H1 (cell line): ENCODE data around the gene OR56A1. TPM values are rescaled to one million over a fixed set of nuclear protein-coding genes. Genes with fewer than 3 reads are reported as not detected.

Experiments
- CTCF ChIA-PET: fragments of 300-600 bp; sonication (Branson Sonifier 250); formaldehyde crosslinking; loops from one replicate; lab custom pipeline; 2021; ENCODE audit not compliant: partially characterized antibody; lab: Charles Lee
- POLR2A ChIA-PET: fragments of 300-600 bp; sonication (Branson Sonifier 250); formaldehyde crosslinking; loops from one replicate; lab custom pipeline; 2021; ENCODE audit warnings: inconsistent platforms; ENCODE audit not compliant: partially characterized antibody; lab: Charles Lee
- DNase-seq, 2 experiments: peaks; one replicate each; pipeline versions ENCODE4 v3.0.0 to v3.0.0-alpha.2; 2010 to 2022; ENCODE audit warnings: low spot score in 2 of 2, low read depth in 1 of 2, mixed read lengths in 1 of 2
- FAIRE-seq: peaks from 2 replicates; lab custom pipeline; 2011; peaks lifted over from hg19 to GRCh38; lab: Jason Lieb, UNC
- H2AFZ ChIP-seq: 2 replicates; pipeline ENCODE4 v1.8.1; 2012; ENCODE audit warnings: low read length, inconsistent platforms
- H2AK5ac ChIP-seq: 2 replicates; pipeline ENCODE4 v1.6.1; 2013; ENCODE audit warnings: low read depth, low read length
- H2BK120ac ChIP-seq: replicated peaks from 2 replicates; pipeline ENCODE3; 2013; ENCODE audit warnings: low read depth, low read length, inconsistent platforms
- H2BK12ac ChIP-seq: 2 replicates; pipeline ENCODE4 v1.6.1; 2013; ENCODE audit warnings: low read depth, low read length
- H2BK15ac ChIP-seq: 2 replicates; pipeline ENCODE4 v1.6.1; 2013; ENCODE audit warnings: low read length
- H2BK20ac ChIP-seq: 2 replicates; pipeline ENCODE4 v1.6.1; 2013; ENCODE audit warnings: low read length
- H2BK5ac ChIP-seq: 2 replicates; pipeline ENCODE4 v1.6.1; 2013; ENCODE audit warnings: low read depth, low read length
- H3K14ac ChIP-seq: 2 replicates; pipeline ENCODE4 v1.6.1; 2013; ENCODE audit warnings: inconsistent platforms; ENCODE audit not compliant: insufficient read length
- H3K18ac ChIP-seq: 2 replicates; pipeline ENCODE4 v1.6.1; 2013; ENCODE audit warnings: low read length; ENCODE audit errors: extremely low read depth
- H3K23ac ChIP-seq: 2 replicates; pipeline ENCODE4 v1.6.1; 2013; ENCODE audit warnings: inconsistent platforms; ENCODE audit not compliant: insufficient read length
- H3K23me2 ChIP-seq: 2 replicates; pipeline ENCODE4 v1.6.1; 2013; ENCODE audit warnings: low read depth, low read length
- H3K27ac ChIP-seq: 2 replicates; pipeline ENCODE4 v1.6.1; 2011; ENCODE audit warnings: low read depth, low read length, inconsistent platforms
- H3K27me3 ChIP-seq, 4 experiments: replicated peaks in 1 of 4; 1 replicate in 1 of 4; 2 replicates in 3 of 4; pipeline versions ENCODE4 v1.6.1 to v1.8.1; 2011 to 2013; ENCODE audit warnings: low read length in 3 of 4, mild to moderate bottlenecking in 3 of 4, inconsistent platforms in 2 of 4, mixed read lengths in 2 of 4, moderate library complexity in 1 of 4; ENCODE audit not compliant: control insufficient read depth in 3 of 4, insufficient read depth in 3 of 4; ENCODE audit errors: extremely low read depth in 1 of 4
- H3K36me3 ChIP-seq, 4 experiments: 2 replicates each; pipeline versions ENCODE4 v1.6.1 to v1.8.1; 2011 to 2013; ENCODE audit warnings: mild to moderate bottlenecking in 4 of 4, low read length in 3 of 4, moderate library complexity in 2 of 4, control low read depth in 1 of 4, inconsistent platforms in 1 of 4; ENCODE audit not compliant: insufficient read depth in 4 of 4, control insufficient read depth in 2 of 4
- H3K4ac ChIP-seq: replicated peaks from 2 replicates; pipeline ENCODE3; 2013; ENCODE audit warnings: low read length, low read depth, mixed read lengths, inconsistent platforms; ENCODE audit not compliant: insufficient read length
- H3K4me1 ChIP-seq, 4 experiments: replicated peaks in 1 of 4; 1 replicate in 1 of 4; 2 replicates in 3 of 4; pipeline versions ENCODE4 v1.6.1 to v1.8.1; 2011 to 2013; ENCODE audit warnings: low read length in 3 of 4, inconsistent platforms in 2 of 4, mixed read lengths in 1 of 4; ENCODE audit not compliant: insufficient read depth in 4 of 4, control insufficient read depth in 3 of 4
- H3K4me2 ChIP-seq, 2 experiments: 2 replicates each; pipeline versions ENCODE4 v1.6.1 to v1.8.1; 2011 to 2013; ENCODE audit warnings: low read depth in 2 of 2, low read length in 2 of 2, control low read depth in 1 of 2, inconsistent platforms in 1 of 2, mild to moderate bottlenecking in 1 of 2; ENCODE audit not compliant: insufficient read depth in 1 of 2
- H3K4me3 ChIP-seq, 4 experiments: fragments of 200-600, 300-600 bp in 1 of 4; sonication (generic), shearing (Covaris generic), sonication (Bioruptor Twin) in 1 of 4; 2 replicates each; pipeline versions ENCODE4 v1.5.1 to v1.8.1; 2011 to 2016; ENCODE audit warnings: low read length in 4 of 4, low read depth in 3 of 4, control low read depth in 2 of 4, inconsistent platforms in 2 of 4, mild to moderate bottlenecking in 2 of 4, mixed read lengths in 1 of 4, moderate library complexity in 1 of 4; ENCODE audit not compliant: insufficient read depth in 2 of 4; ENCODE audit errors: extremely low read depth in 1 of 4
- H3K56ac ChIP-seq: replicated peaks from 2 replicates; pipeline ENCODE3; 2013; ENCODE audit warnings: low read depth, mild to moderate bottlenecking, mixed read lengths, low read length, inconsistent platforms; ENCODE audit not compliant: insufficient read length
- H3K79me1 ChIP-seq: 2 replicates; pipeline ENCODE4 v1.6.1; 2013; ENCODE audit warnings: low read depth, low read length, control low read depth
- H3K79me2 ChIP-seq, 2 experiments: 2 replicates each; pipeline versions ENCODE4 v1.6.1 to v1.8.1; 2012 to 2013; ENCODE audit warnings: low read length in 2 of 2, mild to moderate bottlenecking in 2 of 2, inconsistent platforms in 1 of 2; ENCODE audit not compliant: insufficient read depth in 2 of 2, control insufficient read depth in 1 of 2
- H3K9ac ChIP-seq, 4 experiments: replicated peaks in 1 of 4; 1 replicate in 1 of 4; 2 replicates in 3 of 4; pipeline versions ENCODE4 v1.6.1 to v1.8.1; 2011 to 2013; ENCODE audit warnings: low read depth in 3 of 4, low read length in 3 of 4, control low read depth in 2 of 4, mild to moderate bottlenecking in 2 of 4, moderate library complexity in 2 of 4, inconsistent platforms in 1 of 4; ENCODE audit errors: extremely low read depth in 1 of 4
- H3K9me3 ChIP-seq, 2 experiments: 2 replicates each; pipeline versions ENCODE4 v1.6.1 to v1.8.1; 2012 to 2013; ENCODE audit warnings: mild to moderate bottlenecking in 2 of 2, moderate library complexity in 2 of 2, control low read depth in 1 of 2, inconsistent platforms in 1 of 2, low read depth in 1 of 2, low read length in 1 of 2, mixed read lengths in 1 of 2; ENCODE audit not compliant: insufficient read depth in 2 of 2
- H4K20me1 ChIP-seq, 2 experiments: replicated peaks in 1 of 2; 2 replicates each; pipeline versions ENCODE3 to v1.8.1; 2011 to 2013; ENCODE audit warnings: inconsistent platforms in 2 of 2, low read length in 2 of 2, mild to moderate bottlenecking in 1 of 2; ENCODE audit not compliant: insufficient read depth in 2 of 2, control insufficient read depth in 1 of 2
- H4K5ac ChIP-seq: 2 replicates; pipeline ENCODE4 v1.6.1; 2013; ENCODE audit warnings: low read length, low read depth, mixed read lengths, inconsistent platforms; ENCODE audit not compliant: insufficient read length
- H4K8ac ChIP-seq: 2 replicates; pipeline ENCODE4 v1.8.0; 2013; ENCODE audit warnings: mild to moderate bottlenecking, moderate library complexity, low read length, inconsistent platforms; ENCODE audit not compliant: insufficient read depth; ENCODE audit errors: extremely low read depth
- H4K91ac ChIP-seq: replicated peaks from 2 replicates; pipeline ENCODE3; 2013; ENCODE audit warnings: low read length, mixed read lengths, inconsistent platforms; ENCODE audit not compliant: insufficient read length
- ASH2L ChIP-seq: fragments of 200-600, 300-600 bp; sonication (generic); IDR thresholded peaks from one replicate; pipeline ENCODE4 v1.7.1; 2017; ENCODE audit warnings: low read length
- EGR1 ChIP-seq: IDR thresholded peaks from 2 replicates; pipeline ENCODE4 v1.6.1; 2011; ENCODE audit warnings: low read depth, low read length, borderline replicate concordance
- JUN ChIP-seq: IDR thresholded peaks from 2 replicates; pipeline ENCODE4 v1.6.1; 2011; ENCODE audit warnings: low read depth, mild to moderate bottlenecking, improper control_type of control experiment, low read length
- KDM5A ChIP-seq: fragments of 200-600 bp; IDR thresholded peaks from 2 replicates; pipeline ENCODE4 v1.7.1; 2012; ENCODE audit warnings: mild to moderate bottlenecking, low read length, inconsistent platforms, mixed read lengths
- NRF1 ChIP-seq: IDR thresholded peaks from 2 replicates; pipeline ENCODE4 v1.6.1; 2011; ENCODE audit warnings: mild to moderate bottlenecking, low read depth, low read length, improper control_type of control experiment
- POLR2A ChIP-seq, 2 experiments: IDR thresholded peaks; 1 replicate in 1 of 2; 2 replicates in 1 of 2; pipeline ENCODE4 v1.6.1; 2011; ENCODE audit warnings: low read depth in 2 of 2, low read length in 2 of 2, mild to moderate bottlenecking in 2 of 2; ENCODE audit errors: control extremely low read depth in 1 of 2
- POLR2AphosphoS5 ChIP-seq: IDR thresholded peaks from 2 replicates; pipeline ENCODE4 v1.6.1; 2011; ENCODE audit warnings: low read depth, low read length
- RXRA ChIP-seq: IDR thresholded peaks from 2 replicates; pipeline ENCODE4 v1.6.1; 2011; ENCODE audit warnings: low read depth, mild to moderate bottlenecking, low read length, moderate library complexity; ENCODE audit not compliant: insufficient read depth
- SIRT6 ChIP-seq: IDR thresholded peaks from one replicate; pipeline ENCODE4 v1.7.1; 2012; ENCODE audit warnings: low read length, inconsistent platforms
- SIX5 ChIP-seq: IDR thresholded peaks from 2 replicates; pipeline ENCODE4 v1.6.1; 2011; ENCODE audit warnings: mild to moderate bottlenecking, low read depth, low read length
- SUZ12 ChIP-seq: fragments of 200-600 bp; sonication (generic); IDR thresholded peaks from 2 replicates; pipeline ENCODE4 v1.6.1; 2012; ENCODE audit warnings: mild to moderate bottlenecking, inconsistent platforms, low read length, moderate library complexity, mixed read lengths
- YY1 ChIP-seq: IDR thresholded peaks from 2 replicates; pipeline ENCODE4 v1.6.1; 2011; ENCODE audit warnings: low read depth, mild to moderate bottlenecking, low read length
- WGBS, 2 experiments: shearing (Covaris generic) in 1 of 2; methylation state at CpG; one replicate each; pipeline versions ENCODE4 v1.1.6 to v1.1.7; 2013 to 2015; ENCODE audit warnings: low lambda C conversion rate in 2 of 2, mixed read lengths in 2 of 2, inconsistent platforms in 1 of 2, low coverage in 1 of 2, missing lambda C conversion rate in 1 of 2; ENCODE audit not compliant: insufficient replicate concordance in 2 of 2, insufficient coverage in 1 of 2, insufficient read length in 1 of 2; ENCODE audit errors: extremely low coverage in 1 of 2, missing lambda C conversion rate in 1 of 2; 5-methylcytosine and 5-hydroxymethylcytosine counted together
- polyA plus RNA-seq, 7 experiments: library from polyadenylated mRNA; depleted of rRNA in 3 of 7; stranded (reverse) in 5 of 7; unstranded in 2 of 7; fragments of >200 nt in 5 of 7; fragments of 200-250 nt in 2 of 7; gene quantifications; 1 replicate in 5 of 7; 2 replicates in 1 of 7; 4 replicates in 1 of 7; pipeline versions ENCODE4 v1.2.1 to v1.2.3, GENCODE V29; 2011 to 2013; ENCODE audit warnings: missing spikeins in 2 of 7, mixed read lengths in 2 of 7
- total RNA-seq: library from RNA; stranded (reverse); fragmentation: NEBNext Ultra II Directional; extraction: Animal tissue kit (Norgen Biotek cat#: 25700); gene quantifications from 2 replicates; pipeline ENCODE4 v1.2.1, GENCODE V29; 2021

The OR56A1 gene
- total and polyA plus RNA-seq, 2 of the 8 experiments (the other 6 are each of a cell fraction or from before 2014, with no cell fraction given): 0.02 to 0.09 TPM

- H3K14ac ChIP-seq: no peak overlapping the region
- TF ChIP-seq NRF1: no peak
- TF ChIP-seq EGR1: no peak
- TF ChIP-seq SIX5: no peak
- no peak for TF ChIP-seq POLR2A (IDR thresholded peaks at IDR 0.05; ENCODE audit: control extremely low read depth in 1 of 2, low read depth in 2 of 2, low read length in 2 of 2)
- TF ChIP-seq JUN: no peak
- no peak for TF ChIP-seq KDM5A
- no peak for TF ChIP-seq RXRA
- no peak for TF ChIP-seq POLR2AphosphoS5
- no peak for TF ChIP-seq YY1
- no peak for TF ChIP-seq ASH2L
- TF ChIP-seq SUZ12: no peak
- no peak for TF ChIP-seq SIRT6
- H3K4ac ChIP-seq: no peak overlapping the region
- no peak overlapping the region for H3K56ac ChIP-seq
- no peak overlapping the region for H3K18ac ChIP-seq
- no peak overlapping the region for H2AFZ ChIP-seq
- H3K9me3 ChIP-seq: no peaks in the 10 kb centered on the region
- no peak overlapping the region for H4K91ac ChIP-seq
- no peak overlapping the region for H2BK12ac ChIP-seq
- H4K20me1 ChIP-seq: no peaks in the 10 kb centered on the region
- WGBS, 2 experiments: 91% methylated on average over 4 of the region's 4 CpGs; no CpG with 5 or more reads in 1 of the 2 experiments
- no peak overlapping the region for H2BK15ac ChIP-seq
- H4K8ac ChIP-seq: no peak overlapping the region
- H2BK20ac ChIP-seq: no peak overlapping the region
- H2BK5ac ChIP-seq: no peak overlapping the region
- H3K4me3 ChIP-seq: no peak overlapping the region
- H2AK5ac ChIP-seq: no peak overlapping the region
- no peaks in the 10 kb centered on the region; a peak in 1 of 7 replicates for H3K4me1 ChIP-seq
- H2BK120ac ChIP-seq: no peak overlapping the region
- H3K9ac ChIP-seq: no peak overlapping the region
- no peaks in the 10 kb centered on the region for H3K23me2 ChIP-seq
- no peak overlapping the region for H3K23ac ChIP-seq
- no peak for DNase-seq
- no peaks in the 10 kb centered on the region for H3K27me3 ChIP-seq
- ChIA-PET CTCF (interaction anchor here (0.7 to 4.3 kb wide), 13 partner anchors 9 to 351 kb away, joined by 3 to 20 read pairs (median 4); no protein-coding TSS in a partner anchor), POLR2A (no interaction called here)
- no peak for FAIRE-seq
- H3K4me2 ChIP-seq: no peak overlapping the region
- no peaks in the 10 kb centered on the region for H3K36me3 ChIP-seq
- H3K27ac ChIP-seq: no peak overlapping the region
- H4K5ac ChIP-seq: no peak overlapping the region
- H3K79me1 ChIP-seq: no peaks in the 10 kb centered on the region
- H3K79me2 ChIP-seq: no peaks in the 10 kb centered on the region
Measured at GRCh38 chr11:6012035-6012668, 18.4 kb downstream of the OR56A1 start.
